HG03442 (cell line): ENCODE results near the gene ATXN1.
"Not testable (repeated sequence)": the region's sequence is repeated elsewhere in the genome, so short reads cannot be mapped to it uniquely, and the experiment has no call there.

Experiments
- ATAC-seq: cut with Tn5 transposase; IDR thresholded peaks from one replicate; pipeline ENCODE4 v1.9.1; 2021; ENCODE audit warnings: mild to moderate bottlenecking, moderate library complexity; ENCODE audit not compliant: unreplicated experiment

The ATXN1 gene

DNA sequence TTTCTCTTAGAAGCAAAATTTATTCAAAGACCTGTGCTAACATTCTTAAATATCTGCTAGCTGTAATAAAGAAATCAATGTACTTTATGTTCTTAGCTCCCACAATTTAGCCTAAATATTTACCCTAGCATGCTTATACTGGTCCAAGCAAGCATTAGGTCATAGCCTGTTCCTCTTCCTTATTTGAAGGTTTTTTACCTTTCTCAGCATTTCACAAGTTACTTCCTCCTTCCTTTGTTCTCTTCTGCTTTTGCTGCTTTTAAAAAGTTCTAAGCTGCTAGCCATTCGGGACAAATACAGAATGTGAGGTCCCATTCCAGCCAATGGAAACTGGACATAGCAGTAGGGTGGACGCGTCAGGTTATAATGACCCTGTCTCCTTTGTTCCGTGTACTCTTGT lies 354.7 kb downstream of the ATXN1 start:
- ATAC-seq: not testable (repeated sequence)

DNA sequence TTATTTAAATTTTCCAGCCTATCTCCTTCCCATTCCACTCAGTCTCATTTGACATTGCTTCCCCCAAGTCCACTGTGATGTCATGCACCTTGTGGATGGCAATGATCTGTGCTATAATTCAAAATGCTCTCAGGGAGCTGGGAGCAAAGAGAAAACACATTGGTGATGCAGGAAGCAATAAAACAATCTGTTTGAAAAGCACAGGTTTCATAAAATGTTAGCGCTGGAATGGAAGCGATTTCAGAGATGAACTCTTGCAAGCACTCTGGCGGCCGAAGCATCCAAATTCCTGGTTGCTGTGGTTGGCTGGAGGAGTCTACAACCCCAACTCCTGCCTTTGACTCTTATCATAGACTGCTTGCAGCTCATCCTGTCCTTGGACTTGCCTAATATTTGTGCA lies 355.9 kb downstream of the ATXN1 start:
- no peak for ATAC-seq

- no peak for ATAC-seq
Measured at GRCh38 chr6:16404456-16404855, 356.8 kb downstream of the ATXN1 start.

DNA sequence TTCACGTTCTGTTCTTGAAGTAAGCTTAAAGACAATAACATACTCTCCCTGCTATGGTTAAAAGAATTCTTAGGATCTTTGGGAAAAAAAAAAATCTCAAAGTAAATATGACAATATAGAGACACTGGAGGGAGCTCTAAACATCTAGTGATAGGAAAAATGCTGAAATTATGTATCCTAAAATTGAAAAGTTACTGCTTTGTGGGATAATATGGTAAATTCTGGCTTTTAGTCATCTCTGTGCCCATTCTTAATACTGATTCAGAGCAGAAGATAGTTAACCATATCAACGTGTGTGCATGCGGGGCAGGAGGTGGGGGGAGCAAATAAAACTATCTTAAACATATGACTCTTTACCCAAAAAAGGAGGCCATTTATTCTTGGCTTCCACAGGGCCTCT lies 357.4 kb downstream of the ATXN1 start:
- no peak for ATAC-seq

GRCh38 chr6:16402581-16402900 lies 358.7 kb downstream of the ATXN1 start:
- ATAC-seq: no peak

GRCh38 chr6:16400248-16400760 lies 361.0 kb downstream of the ATXN1 start:
- ATAC-seq: no peak

GRCh38 chr6:16399695-16400094 lies 361.6 kb downstream of the ATXN1 start:
- ATAC-seq: no peak

GRCh38 chr6:16399158-16399557 lies 362.1 kb downstream of the ATXN1 start:
- ATAC-seq: no peak

GRCh38 chr6:16398587-16398986 lies 362.7 kb downstream of the ATXN1 start:
- ATAC-seq: no peak

DNA sequence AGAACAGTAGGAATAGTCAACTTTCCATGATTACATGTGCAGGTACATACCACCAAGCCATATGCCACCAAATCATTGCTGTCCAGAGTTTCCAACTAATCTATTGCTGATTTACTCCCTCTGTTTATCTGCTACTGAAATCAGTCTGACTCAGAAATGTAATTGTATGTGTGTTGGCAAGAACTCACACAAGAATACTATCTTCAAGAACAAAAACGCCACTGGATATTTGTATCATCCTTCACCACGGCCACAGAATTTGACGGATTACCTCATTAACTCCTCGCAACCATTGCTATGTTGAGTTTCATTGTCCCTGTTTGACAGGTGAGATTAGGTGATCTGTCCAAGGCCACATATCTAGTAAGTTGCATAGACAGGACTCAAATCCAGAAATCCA lies 363.6 kb downstream of the ATXN1 start:
- no peak for ATAC-seq

- ATAC-seq: no peak
Measured at GRCh38 chr6:16396497-16397319, 364.6 kb downstream of the ATXN1 start.

GRCh38 chr6:16394632-16395031 lies 366.6 kb downstream of the ATXN1 start:
- no peak for ATAC-seq

DNA sequence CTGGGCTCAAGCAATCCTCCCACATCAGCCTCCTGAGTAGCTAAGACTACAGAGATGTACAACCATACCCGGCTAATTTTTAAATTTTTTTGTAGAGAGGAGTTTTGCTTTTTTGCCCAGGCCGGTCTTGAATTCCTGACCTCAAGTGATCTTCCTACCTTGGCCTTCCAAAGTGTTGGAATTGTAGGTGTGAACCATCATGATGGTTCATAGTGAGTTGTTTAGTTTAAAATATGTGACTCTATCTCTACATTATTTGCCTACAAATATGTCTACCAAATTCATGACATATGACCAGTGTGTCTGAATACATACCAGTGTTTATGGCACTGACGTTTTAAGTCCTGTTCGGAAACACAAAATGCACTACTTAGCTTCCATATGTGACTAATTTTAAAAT lies 367.9 kb downstream of the ATXN1 start:
- ATAC-seq: no peak

DNA sequence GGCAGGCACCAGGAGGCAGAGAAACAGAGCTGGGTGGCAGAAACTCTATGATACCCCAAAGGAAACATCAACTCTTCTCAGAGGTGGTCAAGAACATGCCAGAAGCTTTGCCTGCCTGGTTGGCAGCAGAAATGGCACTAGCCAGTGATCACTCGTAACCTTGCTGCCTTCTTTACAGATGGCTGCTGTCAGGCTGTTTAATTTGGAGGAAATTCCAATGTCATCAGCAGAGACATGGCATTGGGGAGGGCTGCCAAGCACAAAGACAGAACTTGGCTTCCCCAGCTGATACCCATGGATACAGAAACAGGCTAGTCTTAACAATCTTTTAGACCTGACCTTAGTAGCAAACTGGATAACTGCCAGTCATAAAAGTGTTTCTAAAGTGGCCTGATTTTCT lies 369.2 kb downstream of the ATXN1 start:
- no peak for ATAC-seq

GRCh38 chr6:16391451-16391912 lies 369.8 kb downstream of the ATXN1 start:
- ATAC-seq: no peak

DNA sequence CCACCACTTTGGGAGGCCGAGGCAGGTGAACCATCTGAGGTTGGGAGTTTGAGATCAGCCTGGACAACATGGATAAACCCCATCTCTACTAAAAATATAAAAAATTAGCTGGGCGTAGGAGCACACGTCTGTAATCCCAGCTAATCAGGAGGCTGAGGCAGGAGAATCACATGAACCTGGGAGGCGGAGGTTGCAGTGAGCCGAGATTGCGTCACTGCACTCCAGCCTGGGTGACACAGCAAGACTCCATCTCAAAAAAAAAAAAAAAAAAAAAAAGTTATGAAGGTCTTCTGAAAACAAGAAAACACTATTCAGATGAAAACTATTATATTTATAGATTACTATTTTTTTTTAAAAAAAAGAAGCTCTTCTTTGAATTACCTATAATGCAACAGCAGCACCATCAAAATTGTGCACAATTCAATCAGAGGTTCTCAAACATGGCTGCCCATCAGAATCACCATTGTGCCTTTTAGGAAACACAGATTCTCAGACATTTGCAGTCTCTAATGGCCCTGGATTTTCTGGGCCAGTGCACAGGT lies 370.3 kb downstream of the ATXN1 start:
- ATAC-seq: not testable (repeated sequence)

GRCh38 chr6:16389642-16390041 lies 371.6 kb downstream of the ATXN1 start:
- ATAC-seq: no peak

- ATAC-seq: no peak
Measured at GRCh38 chr6:16388488-16388887, 372.8 kb downstream of the ATXN1 start.

GRCh38 chr6:16386057-16386456 lies 375.2 kb downstream of the ATXN1 start:
- no peak for ATAC-seq

- ATAC-seq: no peak
Measured at GRCh38 chr6:16383607-16384206, 377.6 kb downstream of the ATXN1 start.

DNA sequence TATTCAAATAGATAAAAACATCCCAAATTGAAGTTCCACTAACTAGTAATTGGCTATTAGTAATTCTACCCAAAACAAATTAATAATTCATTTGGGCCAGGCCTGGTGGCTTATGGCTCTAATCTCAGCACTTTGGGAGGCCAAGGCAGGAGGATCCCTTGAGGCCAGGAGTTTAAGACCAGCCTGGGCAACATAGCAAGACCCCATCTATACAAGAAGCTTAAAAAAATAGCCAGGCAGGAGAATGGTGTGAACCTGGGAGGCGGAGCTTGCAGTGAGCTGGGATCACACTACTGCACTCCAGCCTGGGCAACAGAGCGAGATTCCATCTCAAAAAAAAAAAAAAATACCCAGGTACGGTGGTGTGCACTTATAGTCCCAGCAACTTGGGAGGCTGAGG lies 379.3 kb downstream of the ATXN1 start:
- not testable (repeated sequence) for ATAC-seq

DNA sequence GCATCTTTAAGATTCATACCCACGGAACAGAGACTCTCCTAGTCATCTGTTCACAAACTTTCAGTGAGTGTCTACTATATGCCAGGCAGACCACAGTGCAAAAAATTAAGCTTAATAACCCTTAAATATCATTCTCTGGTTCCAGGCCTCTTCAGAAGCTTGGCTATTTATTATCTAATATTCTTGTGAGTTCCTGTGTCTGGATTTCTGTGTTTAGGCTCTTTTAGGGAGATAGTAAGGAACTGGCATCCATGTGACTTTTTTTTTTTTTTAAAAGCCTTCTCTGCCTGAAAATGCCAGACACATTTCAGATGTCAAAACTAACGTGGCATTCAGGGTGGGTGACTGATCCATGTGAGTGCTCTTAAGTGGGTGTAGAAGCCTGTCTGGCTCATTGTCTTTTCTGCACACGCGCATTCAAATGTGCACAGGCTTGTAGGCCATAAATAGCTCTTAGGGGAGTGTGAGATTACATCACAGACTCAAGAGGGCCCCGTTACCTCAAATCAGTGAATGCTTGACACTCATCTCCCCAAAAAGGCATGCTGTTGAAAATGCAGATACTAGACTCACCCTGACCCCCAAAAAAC lies 380.9 kb downstream of the ATXN1 start:
- ATAC-seq: no peak
